Osteoblast (primary cell): ENCODE measurements around the gene SERINC5. TPM values are rescaled to one million over a fixed set of nuclear protein-coding genes. Genes with fewer than 3 reads are reported as not detected.

Experiments used
- DNase-seq: peaks from one replicate; pipeline ENCODE4 v3.0.0; 2011; ENCODE audit warnings: low spot score, mixed read lengths; ENCODE audit not compliant: insufficient read length; ENCODE audit errors: missing footprints
- H2AFZ ChIP-seq: 2 replicates; pipeline ENCODE4 v1.6.0; 2011; ENCODE audit warnings: mild to moderate bottlenecking, low read length
- H3K27ac ChIP-seq: 2 replicates; pipeline ENCODE4 v1.5.1; 2011; ENCODE audit warnings: mild to moderate bottlenecking, low read depth, low read length, moderate library complexity
- H3K27me3 ChIP-seq: 2 replicates; pipeline ENCODE4 v1.6.0; 2012; ENCODE audit warnings: mild to moderate bottlenecking, control low read depth, inconsistent platforms, low read length, moderate library complexity; ENCODE audit not compliant: insufficient read depth
- H3K36me3 ChIP-seq: 2 replicates; pipeline ENCODE4 v1.5.1; 2011; ENCODE audit warnings: mild to moderate bottlenecking, low read length, control low read depth, moderate library complexity; ENCODE audit not compliant: insufficient read depth
- H3K4me1 ChIP-seq: 2 replicates; pipeline ENCODE4 v1.5.1; 2011; ENCODE audit warnings: mild to moderate bottlenecking, low read length, control low read depth, moderate library complexity; ENCODE audit not compliant: insufficient read depth
- H3K4me2 ChIP-seq: 2 replicates; pipeline ENCODE4 v1.6.0; 2011; ENCODE audit warnings: mild to moderate bottlenecking, low read length; ENCODE audit not compliant: insufficient read depth
- H3K4me3 ChIP-seq: fragments of 200-600 bp; sonication (generic); 3 replicates; pipeline ENCODE4 v1.5.1; 2012; ENCODE audit warnings: mild to moderate bottlenecking, low read length, inconsistent platforms; ENCODE audit not compliant: insufficient read depth
- H3K79me2 ChIP-seq: 2 replicates; pipeline ENCODE4 v1.6.0; 2012; ENCODE audit warnings: mild to moderate bottlenecking, low read length, control low read depth, inconsistent platforms; ENCODE audit not compliant: insufficient read depth
- H3K9me3 ChIP-seq: 2 replicates; pipeline ENCODE4 v1.5.1; 2011; ENCODE audit warnings: low read depth, low read length, control low read depth
- H4K20me1 ChIP-seq: 2 replicates; pipeline ENCODE4 v1.6.0; 2012; ENCODE audit warnings: mild to moderate bottlenecking, low read length, control low read depth; ENCODE audit not compliant: insufficient read depth
- total RNA-seq: library from RNA; depleted of rRNA; stranded (reverse); fragments of >200 nt; gene quantifications from 2 replicates; pipeline ENCODE4 v1.2.3, GENCODE V29; 2012
- TF ChIP-seq, protein P1 (sequence below): IDR thresholded peaks from 2 replicates; pipeline ENCODE4 v1.5.1; 2011; ENCODE audit warnings: mild to moderate bottlenecking, low read depth, low read length, moderate library complexity; ENCODE audit errors: extremely low read depth

The SERINC5 gene
- total RNA-seq, 1 donor, result 96.3 TPM

DNA sequence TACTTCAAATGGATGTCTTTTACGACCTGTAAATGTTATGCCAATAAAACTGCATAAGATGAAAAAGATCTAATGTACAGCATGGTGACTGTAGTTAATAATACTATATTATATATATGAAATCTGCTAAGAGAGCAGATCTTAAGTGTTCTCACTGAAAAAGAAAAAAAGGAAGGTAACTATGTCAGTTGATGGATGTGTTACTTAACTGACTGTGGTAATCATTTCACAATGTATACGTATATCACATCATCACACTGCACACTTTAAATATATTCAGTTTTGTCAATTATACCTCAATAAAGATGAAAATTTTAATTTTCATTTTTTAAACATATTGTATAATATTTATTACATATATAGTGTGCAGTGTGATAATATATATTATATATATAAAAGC, 188.8 kb downstream of the SERINC5 start:
- TF ChIP-seq, protein P1, sequence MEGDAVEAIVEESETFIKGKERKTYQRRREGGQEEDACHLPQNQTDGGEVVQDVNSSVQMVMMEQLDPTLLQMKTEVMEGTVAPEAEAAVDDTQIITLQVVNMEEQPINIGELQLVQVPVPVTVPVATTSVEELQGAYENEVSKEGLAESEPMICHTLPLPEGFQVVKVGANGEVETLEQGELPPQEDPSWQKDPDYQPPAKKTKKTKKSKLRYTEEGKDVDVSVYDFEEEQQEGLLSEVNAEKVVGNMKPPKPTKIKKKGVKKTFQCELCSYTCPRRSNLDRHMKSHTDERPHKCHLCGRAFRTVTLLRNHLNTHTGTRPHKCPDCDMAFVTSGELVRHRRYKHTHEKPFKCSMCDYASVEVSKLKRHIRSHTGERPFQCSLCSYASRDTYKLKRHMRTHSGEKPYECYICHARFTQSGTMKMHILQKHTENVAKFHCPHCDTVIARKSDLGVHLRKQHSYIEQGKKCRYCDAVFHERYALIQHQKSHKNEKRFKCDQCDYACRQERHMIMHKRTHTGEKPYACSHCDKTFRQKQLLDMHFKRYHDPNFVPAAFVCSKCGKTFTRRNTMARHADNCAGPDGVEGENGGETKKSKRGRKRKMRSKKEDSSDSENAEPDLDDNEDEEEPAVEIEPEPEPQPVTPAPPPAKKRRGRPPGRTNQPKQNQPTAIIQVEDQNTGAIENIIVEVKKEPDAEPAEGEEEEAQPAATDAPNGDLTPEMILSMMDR, result no peak
- no peaks in the 10 kb centered on the region for H3K36me3 ChIP-seq
- no peak for DNase-seq
- H3K79me2 ChIP-seq, result no peaks in the 10 kb centered on the region
- H3K4me3 ChIP-seq, result no peak overlapping the region
- no peaks in the 10 kb centered on the region for H3K9me3 ChIP-seq
- no peak overlapping the region for H3K4me2 ChIP-seq
- H3K27me3 ChIP-seq, result peaks cover 8% of the 10 kb centered on the region
- H3K27ac ChIP-seq, result no peak overlapping the region
- no peaks in the 10 kb centered on the region for H4K20me1 ChIP-seq
- H3K4me1 ChIP-seq, result peaks cover 16% of the 10 kb centered on the region
- no peak overlapping the region for H2AFZ ChIP-seq

GRCh38 chr5:80064124-80064523, 191.7 kb downstream of the SERINC5 start:
- no peaks in the 10 kb centered on the region for H3K9me3 ChIP-seq
- no peaks in the 10 kb centered on the region for H3K79me2 ChIP-seq
- no peaks in the 10 kb centered on the region for H3K36me3 ChIP-seq
- H3K4me2 ChIP-seq, result peak overlapping the region; percentile 28
- DNase-seq, result no peak
- no peak overlapping the region for H3K27ac ChIP-seq
- H2AFZ ChIP-seq, result no peak overlapping the region
- H4K20me1 ChIP-seq, result no peaks in the 10 kb centered on the region
- no peak overlapping the region for H3K4me3 ChIP-seq
- TF ChIP-seq, protein P1, result no peak
- H3K4me1 ChIP-seq, result peaks cover 15% of the 10 kb centered on the region
- H3K27me3 ChIP-seq, result peaks cover 10% of the 10 kb centered on the region

Other genes starting within 250 kb of the SERINC5 start
- 0.29 and 0.36 TPM in 2 replicates for gene THBS4, start 220.7 kb downstream of the SERINC5 start, total RNA-seq
- gene SPZ1, start 64.0 kb upstream of the SERINC5 start, total RNA-seq, result not detected in 2 replicates
- 32.6 and 38.3 TPM in 2 replicates for gene ZFYVE16, start 152.0 kb upstream of the SERINC5 start, total RNA-seq
- 13.0 and 19.2 TPM in 2 replicates for gene FAM151B, start 232.1 kb upstream of the SERINC5 start, total RNA-seq